ENCODE measurements around the gene PDE6C. TPM values are rescaled to one million over a fixed set of nuclear protein-coding genes. Genes with fewer than 3 reads are reported as not detected.

PDE6C gene
- total RNA-seq, 1 experiment from 2014 or later: not detected

DNA sequence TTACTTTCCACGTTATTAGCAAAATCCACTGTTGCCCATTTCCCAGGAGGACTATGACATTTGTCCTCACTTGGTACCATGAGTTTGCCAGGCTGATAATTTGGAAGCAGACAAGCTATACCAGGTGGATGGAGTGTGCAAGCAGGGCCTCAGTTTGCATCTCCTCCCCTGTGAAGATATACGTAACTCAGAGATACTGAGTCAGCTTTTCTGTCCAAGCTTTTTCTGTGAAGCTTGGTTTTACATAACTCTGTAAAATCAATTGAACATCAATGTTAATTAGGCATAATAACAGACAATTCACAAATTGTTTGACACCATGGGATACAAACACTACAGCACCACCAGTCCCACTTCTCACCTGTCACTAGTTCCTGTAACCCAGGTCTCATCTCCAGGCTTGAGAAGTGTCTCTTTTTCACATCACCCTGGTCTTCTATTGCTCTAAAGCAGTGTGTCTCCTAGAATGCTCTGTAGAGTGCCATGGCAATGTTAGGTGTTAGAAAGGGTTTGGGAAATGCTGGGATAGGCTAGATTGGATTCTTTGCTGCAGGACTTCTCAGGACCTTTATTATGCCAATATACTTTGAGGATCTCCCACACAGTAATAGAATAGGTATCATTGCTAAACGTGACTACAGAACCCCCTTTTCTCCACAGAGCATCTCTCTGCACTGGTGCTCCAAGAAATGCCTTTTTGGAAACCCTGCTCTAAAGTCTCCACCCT, 32.2 kb upstream of the PDE6C start:
- Histone ChIP-seq H3K4me1 (ENCODE audit: insufficient read depth, low read length) (no peaks in the 10 kb centered on the region), H2BK5ac (ENCODE audit: insufficient read length, low read length) (no peak overlapping the region), H3K79me2 (ENCODE audit: insufficient read depth, low read length) (no peaks in the 10 kb centered on the region), H4K8ac (replicated peaks; ENCODE audit: insufficient read length, low read depth, low read length) (no peak overlapping the region), H4K91ac (ENCODE audit: insufficient read length, low read depth, low read length) (no peak overlapping the region), H2AK5ac (ENCODE audit: insufficient read length, low read length) (no peak overlapping the region), H3K14ac (ENCODE audit: insufficient read depth, low read length) (no peak overlapping the region), H3T11ph (ENCODE audit: low read length) (no peak overlapping the region), H3K9me3 (ENCODE audit: control insufficient read depth, low read depth, low read length) (no peaks in the 10 kb centered on the region), H2AFZ (ENCODE audit: low read length) (no peak overlapping the region), H3K4ac (ENCODE audit: low read depth, low read length) (no peak overlapping the region), H3K56ac (ENCODE audit: insufficient read length, low read depth, low read length) (no peak overlapping the region), H4K5ac (ENCODE audit: insufficient read length, low read depth, low read length) (no peak overlapping the region), H2BK120ac (ENCODE audit: low read depth, low read length, poor library complexity, severe bottlenecking) (no peak overlapping the region), H2BK15ac (ENCODE audit: low read depth, low read length) (no peak overlapping the region), H3K4me2 (ENCODE audit: insufficient read depth, insufficient read length, low read length) (no peak overlapping the region), H4K20me1 (ENCODE audit: control insufficient read depth, insufficient read depth, insufficient read length) (no peaks in the 10 kb centered on the region), H3K79me1 (ENCODE audit: insufficient read depth, low read depth, low read length, poor library complexity, severe bottlenecking) (no peaks in the 10 kb centered on the region), H3K18ac (ENCODE audit: insufficient read length, low read depth, low read length) (no peak overlapping the region), H3K9ac (ENCODE audit: extremely low read depth, insufficient read length, low read length) (no peak overlapping the region), H3K23me2 (ENCODE audit: insufficient read length, low read depth, low read length, poor library complexity, severe bottlenecking) (no peaks in the 10 kb centered on the region), H3K27me3 (ENCODE audit: insufficient read depth, low read length) (no peaks in the 10 kb centered on the region), H2BK20ac (ENCODE audit: low read depth, low read length, poor library complexity, severe bottlenecking) (no peak overlapping the region), H2BK12ac (ENCODE audit: insufficient read length, low read depth, low read length) (no peak overlapping the region), H3K27ac (ENCODE audit: insufficient read length, low read depth, low read length) (no peak overlapping the region), H3K23ac (ENCODE audit: insufficient read length, low read depth, low read length) (no peak overlapping the region)
- no peak for DNase-seq
- H3K27me3 Mint-ChIP-seq (ENCODE audit: low read depth): peaks cover 11% of the 10 kb centered on the region
- H3K9me3 Mint-ChIP-seq: no peaks in the 10 kb centered on the region
- H3K36me3 Mint-ChIP-seq (ENCODE audit: insufficient read depth in 1 of 3, low read depth in 3 of 3): no peaks in the 10 kb centered on the region
- 100% methylated on average over 1 of the region's 3 CpGs for WGBS (ENCODE audit: extremely low coverage, insufficient read length, low lambda C conversion rate)
- TF ChIP-seq, protein P1, sequence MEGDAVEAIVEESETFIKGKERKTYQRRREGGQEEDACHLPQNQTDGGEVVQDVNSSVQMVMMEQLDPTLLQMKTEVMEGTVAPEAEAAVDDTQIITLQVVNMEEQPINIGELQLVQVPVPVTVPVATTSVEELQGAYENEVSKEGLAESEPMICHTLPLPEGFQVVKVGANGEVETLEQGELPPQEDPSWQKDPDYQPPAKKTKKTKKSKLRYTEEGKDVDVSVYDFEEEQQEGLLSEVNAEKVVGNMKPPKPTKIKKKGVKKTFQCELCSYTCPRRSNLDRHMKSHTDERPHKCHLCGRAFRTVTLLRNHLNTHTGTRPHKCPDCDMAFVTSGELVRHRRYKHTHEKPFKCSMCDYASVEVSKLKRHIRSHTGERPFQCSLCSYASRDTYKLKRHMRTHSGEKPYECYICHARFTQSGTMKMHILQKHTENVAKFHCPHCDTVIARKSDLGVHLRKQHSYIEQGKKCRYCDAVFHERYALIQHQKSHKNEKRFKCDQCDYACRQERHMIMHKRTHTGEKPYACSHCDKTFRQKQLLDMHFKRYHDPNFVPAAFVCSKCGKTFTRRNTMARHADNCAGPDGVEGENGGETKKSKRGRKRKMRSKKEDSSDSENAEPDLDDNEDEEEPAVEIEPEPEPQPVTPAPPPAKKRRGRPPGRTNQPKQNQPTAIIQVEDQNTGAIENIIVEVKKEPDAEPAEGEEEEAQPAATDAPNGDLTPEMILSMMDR (conservative IDR thresholded peaks at IDR 0.05): no peak
- H3K4me3 Mint-ChIP-seq: no peak overlapping the region
- no peak overlapping the region; a peak in 1 of 7 replicates for H3K27ac Mint-ChIP-seq
- H3K4me1 Mint-ChIP-seq: peaks cover 0 to 3% of the 10 kb centered on the region in 2 experiments; a peak in 1 of 4 replicates

Measured in H9 (cell line).